Gastrocnemius medialis (tissue), 4 donors: Measurements from ENCODE around the gene ERMP1. TPM values are rescaled to one million over a fixed set of nuclear protein-coding genes. Genes with fewer than 3 reads are reported as not detected.

Experiments
- ATAC-seq, 2 donors: fragments of 150-250 bp; one replicate each; pipeline ENCODE4 v1.9.1; 2016
- DNase-seq, 2 donors: peaks; one replicate each; pipeline ENCODE4 v3.0.0-alpha.2; 2019
- H3K27ac ChIP-seq, 4 donors: fragments of 200-600 bp; sonication (generic); 1 replicate in 1 of 4; 2 replicates in 3 of 4; pipeline ENCODE4 v1.5.1; 2016 to 2018; ENCODE audit warnings: mild to moderate bottlenecking in 2 of 4, moderate library complexity in 1 of 4
- H3K27me3 ChIP-seq, 3 donors: fragments of 200-600 bp; sonication (generic) in 2 of 3; 1 replicate in 1 of 3; 2 replicates in 2 of 3; pipeline versions ENCODE4 v1.5.1 to v1.6.0; 2016 to 2019; ENCODE audit warnings: mild to moderate bottlenecking in 1 of 3, moderate library complexity in 1 of 3
- H3K36me3 ChIP-seq, 2 donors: fragments of 200-600 bp; sonication (generic) in 1 of 2; one replicate each; pipeline ENCODE4 v1.5.1; 2017 to 2018
- H3K4me1 ChIP-seq, 2 donors: fragments of 200-600 bp; sonication (generic) in 1 of 2; one replicate each; pipeline ENCODE4 v1.5.1; 2016 to 2017; ENCODE audit warnings: mild to moderate bottlenecking in 2 of 2
- H3K4me3 ChIP-seq, 4 donors: fragments of 200-600 bp; sonication (generic) in 3 of 4; 1 replicate in 1 of 4; 2 replicates in 3 of 4; pipeline ENCODE4 v1.5.1; 2016 to 2019; ENCODE audit warnings: mild to moderate bottlenecking in 2 of 4
- H3K9me3 ChIP-seq, 3 donors: fragments of 200-600 bp; sonication (generic) in 2 of 3; 1 replicate in 1 of 3; 2 replicates in 2 of 3; pipeline ENCODE4 v1.5.1; 2016 to 2019
- CTCF ChIP-seq, 5 experiments: fragments of 450-650 bp in 3 of 5; fragments of 200-600 bp in 2 of 5; sonication (generic) in 2 of 5; IDR thresholded peaks in 4 of 5; conservative IDR thresholded peaks in 1 of 5; 1 replicate in 4 of 5; 2 replicates in 1 of 5; pipeline ENCODE4 v1.5.1; 2016 to 2019; ENCODE audit warnings: antibody characterized with exemption in 5 of 5, mild to moderate bottlenecking in 3 of 5, moderate library complexity in 3 of 5
- POLR2A ChIP-seq, 2 donors: fragments of 450-650 bp; IDR thresholded peaks; one replicate each; pipeline ENCODE4 v1.6.1; 2017; ENCODE audit warnings: antibody characterized with exemption in 2 of 2, mild to moderate bottlenecking in 2 of 2, moderate library complexity in 2 of 2
- in situ Hi-C, 4 donors: fragments of 200-750 bp; cut with MboI; loops; one replicate each; pipeline versions ENCODE4 v1.15.0 to v1.8.0; 2017; ENCODE audit warnings: low sequenced_read_pairs in 4 of 4
- intact Hi-C: fragments of 100-400 bp; cut with DNase I; formaldehyde crosslinking; loops from one replicate; pipeline ENCODE4 v1.15.1; 2023; ENCODE audit warnings: low total_unique reads
- total RNA-seq, 4 donors: library from RNA; depleted of rRNA; stranded (reverse); fragments of >200 nt; gene quantifications; one replicate each; pipeline versions ENCODE4 v1.1.0 to v1.2.3, GENCODE V29; 2016

The ERMP1 gene
- total RNA-seq, 4 donors from 2014 or later, result 4.4 to 7.4 (median 6.3) TPM

- no peak for ATAC-seq
- Histone ChIP-seq H3K9me3 (no peaks in the 10 kb centered on the region), H3K27me3 (no peaks in the 10 kb centered on the region), H3K27ac (no peak overlapping the region), H3K4me1 (peaks cover 0 to 7% of the 10 kb centered on the region in 2 donors), H3K36me3 (peaks cover 0 to 24% of the 10 kb centered on the region in 2 donors), H3K4me3 (no peak overlapping the region)
- TF ChIP-seq CTCF (IDR thresholded peaks at IDR 0.05 in 4 of 5, conservative IDR thresholded peaks at IDR 0.05 in 1 of 5) (no peak), POLR2A (IDR thresholded peaks at IDR 0.05) (no peak)
- intact Hi-C loops (no loop called here), in situ Hi-C loops (no loop called here)
- no peak for DNase-seq
These were observed 39.1 kb downstream of the ERMP1 start for GRCh38 chr9:5793812-5794211.

- H3K27me3 ChIP-seq, result no peaks in the 10 kb centered on the region
- peaks cover 0 to 8% of the 10 kb centered on the region in 2 donors for H3K36me3 ChIP-seq
- ATAC-seq, result peak in 1 of 2 donors; percentile 12
- in situ Hi-C loops, result no loop called here
- H3K9me3 ChIP-seq, result no peaks in the 10 kb centered on the region
- no peak overlapping the region for H3K27ac ChIP-seq
- H3K4me3 ChIP-seq, result no peak overlapping the region
- no peak for DNase-seq
- intact Hi-C loops, result no loop called here
- TF ChIP-seq POLR2A (IDR thresholded peaks at IDR 0.05), result no peak
- no peak for TF ChIP-seq CTCF (IDR thresholded peaks at IDR 0.05 in 4 of 5, conservative IDR thresholded peaks at IDR 0.05 in 1 of 5)
- peaks cover 0 to 7% of the 10 kb centered on the region in 2 donors for H3K4me1 ChIP-seq
These were observed 41.0 kb downstream of the ERMP1 start for GRCh38 chr9:5791870-5792269.

GRCh38 chr9:5790923-5791322, 42.0 kb downstream of the ERMP1 start:
- Histone ChIP-seq H3K4me1 (peaks cover 0 to 7% of the 10 kb centered on the region in 2 donors), H3K36me3 (peaks cover 2 to 9% of the 10 kb centered on the region in 2 donors), H3K27me3 (no peaks in the 10 kb centered on the region), H3K9me3 (no peaks in the 10 kb centered on the region), H3K27ac (no peak overlapping the region), H3K4me3 (no peak overlapping the region)
- TF ChIP-seq CTCF (IDR thresholded peaks at IDR 0.05 in 4 of 5, conservative IDR thresholded peaks at IDR 0.05 in 1 of 5), result no peak
- no peak for TF ChIP-seq POLR2A (IDR thresholded peaks at IDR 0.05)
- DNase-seq (no peak), ATAC-seq (no peak)
- in situ Hi-C loops, result no loop called here
- intact Hi-C loops, result no loop called here

GRCh38 chr9:5789489-5789888, 43.4 kb downstream of the ERMP1 start:
- Histone ChIP-seq H3K4me3 (no peak overlapping the region), H3K27me3 (no peaks in the 10 kb centered on the region), H3K9me3 (no peaks in the 10 kb centered on the region), H3K27ac (no peak overlapping the region), H3K4me1 (peaks cover 0 to 8% of the 10 kb centered on the region in 2 donors), H3K36me3 (peaks cover 2 to 15% of the 10 kb centered on the region in 2 donors)
- intact Hi-C loops (no loop called here), in situ Hi-C loops (no loop called here)
- ATAC-seq (no peak), DNase-seq (no peak)
- TF ChIP-seq CTCF (IDR thresholded peaks at IDR 0.05 in 4 of 5, conservative IDR thresholded peaks at IDR 0.05 in 1 of 5) (no peak), POLR2A (IDR thresholded peaks at IDR 0.05) (no peak)

- Histone ChIP-seq H3K4me3 (no peak overlapping the region), H3K9me3 (no peaks in the 10 kb centered on the region), H3K27me3 (no peaks in the 10 kb centered on the region), H3K27ac (no peak overlapping the region), H3K4me1 (peaks cover 0 to 19% of the 10 kb centered on the region in 2 donors), H3K36me3 (peaks cover 2 to 15% of the 10 kb centered on the region in 2 donors)
- ATAC-seq (no peak), DNase-seq (no peak)
- TF ChIP-seq POLR2A (IDR thresholded peaks at IDR 0.05) (no peak), CTCF (IDR thresholded peaks at IDR 0.05 in 4 of 5, conservative IDR thresholded peaks at IDR 0.05 in 1 of 5) (no peak)
- in situ Hi-C loops (no loop called here), intact Hi-C loops (no loop called here)
These were observed 45.1 kb downstream of the ERMP1 start for GRCh38 chr9:5787759-5788302.
